ENCODE measurements around the gene RABL6.

- TF ChIP-seq CTCF (conservative IDR thresholded peaks at IDR 0.05), result no peak
- TF ChIP-seq ZFX (IDR thresholded peaks at IDR 0.05), result no peak
Measured at GRCh38 chr9:136856079-136856476, 48.3 kb downstream of the RABL6 start.

All from C4-2B (cell line).